H9 (cell line): ENCODE data around the gene KREMEN1. TPM values are rescaled to one million over a fixed set of nuclear protein-coding genes. Genes with fewer than 3 reads are reported as not detected.

Source experiments
- DNase-seq: peaks from one replicate; pipeline ENCODE4 v3.0.0-alpha.2; 2017
- H2AFZ ChIP-seq: one replicate; pipeline ENCODE4 v1.6.1; 2013; ENCODE audit warnings: mild to moderate bottlenecking, low read length, control low read depth, moderate library complexity
- H2AK5ac ChIP-seq: 2 replicates; pipeline ENCODE4 v1.6.1; 2013; ENCODE audit warnings: low read length, control low read depth, mixed read lengths; ENCODE audit not compliant: insufficient read length
- H2BK120ac ChIP-seq: one replicate; pipeline ENCODE4 v1.6.1; 2013; ENCODE audit warnings: low read depth, mild to moderate bottlenecking, low read length, control low read depth, inconsistent platforms; ENCODE audit not compliant: poor library complexity, severe bottlenecking
- H2BK12ac ChIP-seq: 2 replicates; pipeline ENCODE4 v1.6.1; 2013; ENCODE audit warnings: low read length, control low read depth, mixed read lengths, low read depth; ENCODE audit not compliant: insufficient read length
- H2BK15ac ChIP-seq: 2 replicates; pipeline ENCODE4 v1.6.1; 2013; ENCODE audit warnings: low read depth, low read length, control low read depth
- H2BK20ac ChIP-seq: one replicate; pipeline ENCODE4 v1.6.1; 2013; ENCODE audit warnings: low read depth, mild to moderate bottlenecking, low read length, control low read depth, inconsistent platforms; ENCODE audit not compliant: poor library complexity, severe bottlenecking
- H2BK5ac ChIP-seq: 2 replicates; pipeline ENCODE4 v1.6.1; 2013; ENCODE audit warnings: low read length, control low read depth, mixed read lengths; ENCODE audit not compliant: insufficient read length
- H3K14ac ChIP-seq: 2 replicates; pipeline ENCODE4 v1.6.1; 2013; ENCODE audit warnings: low read length, control low read depth; ENCODE audit not compliant: insufficient read depth
- H3K18ac ChIP-seq: 2 replicates; pipeline ENCODE4 v1.6.1; 2013; ENCODE audit warnings: low read depth, mild to moderate bottlenecking, mixed read lengths, low read length, control low read depth; ENCODE audit not compliant: insufficient read length
- H3K23ac ChIP-seq: 2 replicates; pipeline ENCODE4 v1.6.1; 2013; ENCODE audit warnings: low read length, control low read depth, mixed read lengths, low read depth; ENCODE audit not compliant: insufficient read length
- H3K23me2 ChIP-seq: 2 replicates; pipeline ENCODE4 v1.6.1; 2013; ENCODE audit warnings: low read depth, mild to moderate bottlenecking, mixed read lengths, low read length, control low read depth; ENCODE audit not compliant: insufficient read length, poor library complexity, severe bottlenecking
- H3K27ac ChIP-seq: 2 replicates; pipeline ENCODE4 v1.5.1; 2013; ENCODE audit warnings: low read length, control low read depth, mixed read lengths, low read depth; ENCODE audit not compliant: insufficient read length
- H3K27me3 ChIP-seq: 2 replicates; pipeline ENCODE4 v1.6.1; 2013; ENCODE audit warnings: low read length, control low read depth, inconsistent platforms; ENCODE audit not compliant: insufficient read depth
- H3K4ac ChIP-seq: 2 replicates; pipeline ENCODE4 v1.6.1; 2013; ENCODE audit warnings: low read depth, mild to moderate bottlenecking, control low read depth, inconsistent platforms, low read length, moderate library complexity
- H3K4me1 ChIP-seq: 2 replicates; pipeline ENCODE4 v1.6.1; 2013; ENCODE audit warnings: low read length, control low read depth, inconsistent platforms; ENCODE audit not compliant: insufficient read depth
- H3K4me2 ChIP-seq: 2 replicates; pipeline ENCODE4 v1.6.1; 2013; ENCODE audit warnings: low read length, control low read depth, mixed read lengths; ENCODE audit not compliant: insufficient read length, insufficient read depth
- H3K56ac ChIP-seq: 2 replicates; pipeline ENCODE4 v1.6.1; 2013; ENCODE audit warnings: low read depth, mild to moderate bottlenecking, mixed read lengths, low read length, control low read depth; ENCODE audit not compliant: insufficient read length
- H3K79me1 ChIP-seq: 2 replicates; pipeline ENCODE4 v1.6.1; 2013; ENCODE audit warnings: low read depth, mild to moderate bottlenecking, moderate library complexity, low read length, control low read depth, inconsistent platforms; ENCODE audit not compliant: insufficient read depth, poor library complexity, severe bottlenecking
- H3K79me2 ChIP-seq: 2 replicates; pipeline ENCODE4 v1.6.1; 2013; ENCODE audit warnings: low read length, control low read depth, inconsistent platforms; ENCODE audit not compliant: insufficient read depth
- H3K9ac ChIP-seq: 2 replicates; pipeline ENCODE4 v1.6.1; 2013; ENCODE audit warnings: low read length, control low read depth, mixed read lengths; ENCODE audit not compliant: insufficient read length; ENCODE audit errors: extremely low read depth
- H3K9me3 ChIP-seq: one replicate; pipeline ENCODE4 v1.6.1; 2013; ENCODE audit warnings: low read depth, low read length, inconsistent platforms; ENCODE audit not compliant: control insufficient read depth
- H3T11ph ChIP-seq: one replicate; pipeline ENCODE4 v1.6.1; 2013; ENCODE audit warnings: mild to moderate bottlenecking, low read length, control low read depth, inconsistent platforms
- H4K20me1 ChIP-seq: one replicate; pipeline ENCODE4 v1.6.1; 2013; ENCODE audit not compliant: control insufficient read depth, insufficient read length, insufficient read depth
- H4K5ac ChIP-seq: 2 replicates; pipeline ENCODE4 v1.6.1; 2013; ENCODE audit warnings: low read depth, mild to moderate bottlenecking, mixed read lengths, low read length, control low read depth; ENCODE audit not compliant: insufficient read length
- H4K8ac ChIP-seq: replicated peaks from 2 replicates; pipeline ENCODE4 v1.6.1; 2013; ENCODE audit warnings: low read length, control low read depth, mixed read lengths, low read depth; ENCODE audit not compliant: insufficient read length
- H4K91ac ChIP-seq: 2 replicates; pipeline ENCODE4 v1.6.1; 2013; ENCODE audit warnings: low read depth, mild to moderate bottlenecking, moderate library complexity, mixed read lengths, low read length, control low read depth; ENCODE audit not compliant: insufficient read length
- H3K27ac Mint-ChIP-seq, 3 experiments: 2 replicates in 2 of 3; 3 replicates in 1 of 3; pipeline ENCODE4 v1.8.0; 2020 to 2021; ENCODE audit warnings: mixed read lengths in 3 of 3, mild to moderate bottlenecking in 1 of 3, moderate library complexity in 1 of 3
- H3K27me3 Mint-ChIP-seq: 2 replicates; pipeline ENCODE4 v1.8.0; 2021; ENCODE audit warnings: low read depth, mild to moderate bottlenecking, moderate library complexity, mixed read lengths
- H3K36me3 Mint-ChIP-seq, 3 experiments: 2 replicates in 2 of 3; 3 replicates in 1 of 3; pipeline ENCODE4 v1.8.0; 2020 to 2021; ENCODE audit warnings: low read depth in 3 of 3, mixed read lengths in 3 of 3; ENCODE audit not compliant: insufficient read depth in 1 of 3
- H3K4me1 Mint-ChIP-seq, 2 experiments: 2 replicates each; pipeline ENCODE4 v1.8.0; 2020; ENCODE audit warnings: mixed read lengths in 2 of 2
- H3K4me3 Mint-ChIP-seq, 2 experiments: 2 replicates in 1 of 2; 3 replicates in 1 of 2; pipeline ENCODE4 v1.8.0; 2020 to 2021; ENCODE audit warnings: mild to moderate bottlenecking in 2 of 2, mixed read lengths in 2 of 2, moderate library complexity in 1 of 2
- H3K9me3 Mint-ChIP-seq, 2 experiments: 2 replicates in 1 of 2; 3 replicates in 1 of 2; pipeline ENCODE4 v1.8.0; 2020; ENCODE audit warnings: mild to moderate bottlenecking in 2 of 2, mixed read lengths in 2 of 2, moderate library complexity in 1 of 2
- WGBS: extraction: QIAGEN DNeasy Blood & Tissue Kit; methylation state at CpG from one replicate; pipeline ENCODE4 v1.1.7; 2013; ENCODE audit warnings: missing lambda C conversion rate, low lambda C conversion rate, mixed read lengths; ENCODE audit not compliant: insufficient read length; ENCODE audit errors: extremely low coverage; 5-methylcytosine and 5-hydroxymethylcytosine counted together
- total RNA-seq: library from RNA; stranded (reverse); gene quantifications from 2 replicates; pipeline ENCODE4 v1.2.1, GENCODE V29; 2021
- TF ChIP-seq, protein P1 (sequence below): fragments of 200-600 bp; sonication (generic); conservative IDR thresholded peaks from 3 replicates; pipeline ENCODE4 v1.8.0; 2021; ENCODE audit warnings: antibody characterized with exemption, mild to moderate bottlenecking

The KREMEN1 gene
- total RNA-seq, 1 experiment from 2014 or later: 2.4 TPM

DNA sequence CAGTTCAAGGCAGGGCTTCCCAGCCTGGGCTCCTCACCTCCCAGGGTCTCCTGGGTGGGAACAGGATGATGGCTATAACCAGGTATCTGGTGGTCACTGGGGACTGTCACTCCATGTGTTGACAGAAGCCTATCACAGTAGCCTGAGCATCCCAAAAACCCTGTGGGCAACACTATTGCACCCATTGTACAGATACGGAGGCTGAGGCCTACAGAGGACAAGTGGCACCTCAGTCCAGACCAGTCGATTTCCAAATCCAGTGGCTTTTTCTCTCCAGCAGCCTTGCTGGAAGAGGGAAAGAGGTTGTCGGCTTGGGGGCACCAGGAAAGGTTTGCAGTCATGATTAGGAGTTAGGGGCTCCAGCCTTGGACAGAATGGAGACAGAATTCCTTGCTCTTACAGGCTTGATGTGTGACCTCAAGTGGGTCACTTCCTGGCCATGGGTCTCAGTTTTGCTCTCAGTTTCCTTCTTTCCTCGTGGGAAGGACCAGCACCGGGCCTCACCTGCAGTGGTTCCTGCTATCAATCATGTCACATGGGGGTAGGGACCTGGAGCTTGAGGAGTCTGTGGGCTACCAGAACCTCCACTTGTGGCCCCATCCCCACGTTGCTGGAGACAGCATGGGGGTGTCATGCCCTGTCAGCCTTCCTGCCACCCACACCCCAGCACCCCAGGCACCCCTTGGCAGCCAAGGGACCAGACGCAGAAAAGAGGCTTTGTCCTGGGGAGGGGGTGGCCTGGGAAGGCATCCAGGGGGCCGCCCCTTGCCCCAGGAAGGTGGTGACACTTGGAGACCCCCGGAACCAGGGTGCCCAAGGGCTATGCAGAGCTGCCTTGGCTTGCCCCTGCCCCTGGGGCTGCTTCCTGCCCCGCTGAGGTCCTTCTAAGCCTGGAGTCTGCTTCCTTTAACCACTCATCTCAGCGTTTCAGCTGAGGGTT, 135.0 kb downstream of the KREMEN1 start:
- no peak overlapping the region for H3K56ac ChIP-seq
- no peak overlapping the region for H2BK15ac ChIP-seq
- H3K27me3 ChIP-seq: no peaks in the 10 kb centered on the region
- H3T11ph ChIP-seq: no peak overlapping the region
- no peak overlapping the region for H2BK120ac ChIP-seq
- no peaks in the 10 kb centered on the region for H3K79me1 ChIP-seq
- no CpG with 5 or more reads among the region's 11 CpGs for WGBS
- H4K8ac ChIP-seq: no peak overlapping the region
- H3K4me2 ChIP-seq: no peak overlapping the region
- Mint-ChIP-seq H3K4me1 (peaks cover 22 to 31% of the 10 kb centered on the region in 2 experiments), H3K36me3 (no peaks in the 10 kb centered on the region; a peak in 1 of 7 replicates), H3K4me3 (no peak overlapping the region; a peak in 1 of 5 replicates), H3K27me3 (peaks cover 22% of the 10 kb centered on the region), H3K27ac (no peak overlapping the region), H3K9me3 (no peaks in the 10 kb centered on the region; a peak in 1 of 5 replicates)
- no peak overlapping the region for H2BK5ac ChIP-seq
- no peaks in the 10 kb centered on the region for H4K20me1 ChIP-seq
- H3K23ac ChIP-seq: no peak overlapping the region
- no peak for DNase-seq
- no peak overlapping the region for H3K9ac ChIP-seq
- no peak overlapping the region for H4K5ac ChIP-seq
- H3K18ac ChIP-seq: no peak overlapping the region
- no peaks in the 10 kb centered on the region for H3K79me2 ChIP-seq
- H3K27ac ChIP-seq: no peak overlapping the region
- no peak overlapping the region for H2AK5ac ChIP-seq
- H3K14ac ChIP-seq: no peak overlapping the region
- no peak overlapping the region for H2BK20ac ChIP-seq
- no peak overlapping the region for H3K4ac ChIP-seq
- H2BK12ac ChIP-seq: no peak overlapping the region
- TF ChIP-seq, protein P1, sequence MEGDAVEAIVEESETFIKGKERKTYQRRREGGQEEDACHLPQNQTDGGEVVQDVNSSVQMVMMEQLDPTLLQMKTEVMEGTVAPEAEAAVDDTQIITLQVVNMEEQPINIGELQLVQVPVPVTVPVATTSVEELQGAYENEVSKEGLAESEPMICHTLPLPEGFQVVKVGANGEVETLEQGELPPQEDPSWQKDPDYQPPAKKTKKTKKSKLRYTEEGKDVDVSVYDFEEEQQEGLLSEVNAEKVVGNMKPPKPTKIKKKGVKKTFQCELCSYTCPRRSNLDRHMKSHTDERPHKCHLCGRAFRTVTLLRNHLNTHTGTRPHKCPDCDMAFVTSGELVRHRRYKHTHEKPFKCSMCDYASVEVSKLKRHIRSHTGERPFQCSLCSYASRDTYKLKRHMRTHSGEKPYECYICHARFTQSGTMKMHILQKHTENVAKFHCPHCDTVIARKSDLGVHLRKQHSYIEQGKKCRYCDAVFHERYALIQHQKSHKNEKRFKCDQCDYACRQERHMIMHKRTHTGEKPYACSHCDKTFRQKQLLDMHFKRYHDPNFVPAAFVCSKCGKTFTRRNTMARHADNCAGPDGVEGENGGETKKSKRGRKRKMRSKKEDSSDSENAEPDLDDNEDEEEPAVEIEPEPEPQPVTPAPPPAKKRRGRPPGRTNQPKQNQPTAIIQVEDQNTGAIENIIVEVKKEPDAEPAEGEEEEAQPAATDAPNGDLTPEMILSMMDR: no peak
- H3K9me3 ChIP-seq: no peaks in the 10 kb centered on the region
- H2AFZ ChIP-seq: no peak overlapping the region
- H3K4me1 ChIP-seq: no peaks in the 10 kb centered on the region; the same call in 1 of the 2 replicates
- H3K23me2 ChIP-seq: peaks cover 4% of the 10 kb centered on the region
- no peak overlapping the region for H4K91ac ChIP-seq
